ENCODE data around the gene SYNCRIP.

DNA sequence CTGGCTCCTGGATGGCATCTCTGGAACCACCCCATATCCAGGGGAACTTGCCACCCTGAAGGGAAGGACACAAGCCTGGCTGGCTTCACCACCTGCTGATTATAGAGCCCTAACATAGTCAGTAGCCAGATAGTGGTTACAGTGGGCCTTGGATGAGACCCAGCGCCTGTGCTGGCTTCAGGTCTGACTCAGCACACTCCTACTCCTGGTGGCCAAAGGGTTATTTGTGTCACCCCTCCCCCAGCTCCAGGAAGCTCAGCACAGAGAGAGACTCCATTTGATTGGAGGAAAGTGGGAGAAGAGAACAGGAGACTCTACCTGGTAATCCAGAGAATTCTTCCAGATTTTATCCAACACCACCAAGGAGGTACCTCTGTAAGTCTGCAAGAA lies 61.8 kb downstream of the SYNCRIP start:
- TF ChIP-seq, protein P1, sequence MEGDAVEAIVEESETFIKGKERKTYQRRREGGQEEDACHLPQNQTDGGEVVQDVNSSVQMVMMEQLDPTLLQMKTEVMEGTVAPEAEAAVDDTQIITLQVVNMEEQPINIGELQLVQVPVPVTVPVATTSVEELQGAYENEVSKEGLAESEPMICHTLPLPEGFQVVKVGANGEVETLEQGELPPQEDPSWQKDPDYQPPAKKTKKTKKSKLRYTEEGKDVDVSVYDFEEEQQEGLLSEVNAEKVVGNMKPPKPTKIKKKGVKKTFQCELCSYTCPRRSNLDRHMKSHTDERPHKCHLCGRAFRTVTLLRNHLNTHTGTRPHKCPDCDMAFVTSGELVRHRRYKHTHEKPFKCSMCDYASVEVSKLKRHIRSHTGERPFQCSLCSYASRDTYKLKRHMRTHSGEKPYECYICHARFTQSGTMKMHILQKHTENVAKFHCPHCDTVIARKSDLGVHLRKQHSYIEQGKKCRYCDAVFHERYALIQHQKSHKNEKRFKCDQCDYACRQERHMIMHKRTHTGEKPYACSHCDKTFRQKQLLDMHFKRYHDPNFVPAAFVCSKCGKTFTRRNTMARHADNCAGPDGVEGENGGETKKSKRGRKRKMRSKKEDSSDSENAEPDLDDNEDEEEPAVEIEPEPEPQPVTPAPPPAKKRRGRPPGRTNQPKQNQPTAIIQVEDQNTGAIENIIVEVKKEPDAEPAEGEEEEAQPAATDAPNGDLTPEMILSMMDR (conservative IDR thresholded peaks at IDR 0.05 in 1 of 2, IDR thresholded peaks at IDR 0.05 in 1 of 2; ENCODE audit: low read depth in 1 of 2, low read length in 2 of 2) = no peak
- TF ChIP-seq EZH2 (IDR thresholded peaks at IDR 0.05; ENCODE audit: low read length, missing control alignments) = no peak

Data from fibroblast of lung (primary cell).